Prostate gland (tissue), 2 donors: ENCODE data around the gene ARSI. TPM values are rescaled to one million over a fixed set of nuclear protein-coding genes. Genes with fewer than 3 reads are reported as not detected.
A peak's percentile ranks its signal among the peaks of the same experiment; 100 is the strongest.

ENCODE experiments used
- DNase-seq: peaks from one replicate; pipeline ENCODE4 v3.0.0-alpha.2; 2019; ENCODE audit warnings: low spot score
- H3K27ac ChIP-seq, 2 donors: fragments of 200-600 bp; sonication (generic); 2 replicates each; pipeline ENCODE4 v1.5.1; 2017 to 2019
- H3K27me3 ChIP-seq: fragments of 200-600 bp; sonication (generic); replicated peaks from 2 replicates; pipeline ENCODE4 v1.5.1; 2019; ENCODE audit not compliant: insufficient read depth
- H3K36me3 ChIP-seq, 2 donors: fragments of 200-600 bp; sonication (generic); 1 replicate in 1 of 2; 2 replicates in 1 of 2; pipeline versions ENCODE4 v1.5.1 to v1.8.1; 2017 to 2019
- H3K4me1 ChIP-seq: fragments of 200-600 bp; sonication (generic); replicated peaks from 2 replicates; pipeline ENCODE4 v1.5.1; 2019
- H3K4me3 ChIP-seq, 2 donors: fragments of 200-600 bp; sonication (generic); 2 replicates each; pipeline ENCODE4 v1.5.1; 2017 to 2019
- H3K9me3 ChIP-seq: fragments of 200-600 bp; sonication (generic); 2 replicates; pipeline ENCODE4 v1.5.1; 2017
- CTCF ChIP-seq, 4 experiments: fragments of 200-600 bp in 2 of 4; fragments of 450-650 bp in 2 of 4; sonication (generic) in 2 of 4; IDR thresholded peaks; 1 replicate in 3 of 4; 2 replicates in 1 of 4; pipeline ENCODE4 v1.5.1; 2016 to 2019; ENCODE audit warnings: antibody characterized with exemption in 4 of 4, mild to moderate bottlenecking in 2 of 4, moderate library complexity in 2 of 4
- POLR2A ChIP-seq: fragments of 450-650 bp; IDR thresholded peaks from one replicate; pipeline ENCODE4 v1.6.1; 2016; ENCODE audit warnings: antibody characterized with exemption, mild to moderate bottlenecking
- POLR2AphosphoS5 ChIP-seq: sonication (generic); formaldehyde crosslinking; IDR thresholded peaks from one replicate; pipeline ENCODE4 v1.6.1; 2017; ENCODE audit warnings: antibody characterized with exemption
- WGBS: methylation state at CpG from one replicate; pipeline ENCODE4 v1.1.5; 2018; 5-methylcytosine and 5-hydroxymethylcytosine counted together
- intact Hi-C: fragments of 100-400 bp; cut with DNase I; formaldehyde crosslinking; loops from one replicate; pipeline ENCODE4 v1.14.2; 2022
- total RNA-seq, 2 donors: library from RNA; depleted of rRNA; stranded (reverse); fragments of >200 nt; gene quantifications; one replicate each; pipeline ENCODE4 v1.1.0, GENCODE V29; 2016

Gene ARSI
- total RNA-seq, 2 donors from 2014 or later, result 1.5 to 1.6 TPM

DNA sequence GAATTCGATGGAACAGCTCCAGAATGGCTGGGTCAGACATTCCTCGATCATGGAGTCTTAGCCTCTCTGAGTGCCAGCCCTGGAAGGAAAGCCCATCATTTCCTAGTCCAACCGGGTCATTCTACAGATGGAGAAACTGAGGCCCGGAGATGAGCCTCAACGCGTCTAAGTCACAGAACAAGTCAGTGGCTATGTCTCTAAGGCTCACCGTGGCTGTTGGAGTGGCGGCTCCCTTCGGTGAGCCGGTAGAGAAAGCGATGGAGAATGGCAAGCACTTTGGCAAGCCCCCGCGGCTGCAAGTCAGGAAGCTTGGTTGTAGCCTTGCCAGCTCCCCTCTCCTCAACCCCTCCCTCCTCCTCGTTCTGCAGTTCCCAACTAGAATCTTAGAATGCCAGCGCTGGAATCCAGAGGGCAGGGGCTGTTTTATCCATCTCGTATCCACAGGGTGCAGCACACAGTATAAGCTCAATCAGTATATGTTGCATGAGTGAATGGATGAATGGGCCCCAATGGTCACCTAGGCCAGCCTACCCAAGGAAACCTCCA, 438 bp upstream of the ARSI start:
- Histone ChIP-seq H3K4me1 (peaks cover 6% of the 10 kb centered on the region), H3K36me3 (no peaks in the 10 kb centered on the region), H3K4me3 (no peak overlapping the region), H3K27ac (peak overlapping the region in 1 of 2 donors; percentile 60), H3K9me3 (no peaks in the 10 kb centered on the region), H3K27me3 (no peaks in the 10 kb centered on the region)
- intact Hi-C loops, result loop anchor here (5.0 kb wide), 1 partner anchor 49 kb away; no protein-coding TSS in a partner anchor
- DNase-seq, result no peak
- TF ChIP-seq CTCF (IDR thresholded peaks at IDR 0.05) (no peak), POLR2A (no peak), POLR2AphosphoS5 (no peak)
- 9% methylated on average over 16 of the region's 16 CpGs for WGBS

DNA sequence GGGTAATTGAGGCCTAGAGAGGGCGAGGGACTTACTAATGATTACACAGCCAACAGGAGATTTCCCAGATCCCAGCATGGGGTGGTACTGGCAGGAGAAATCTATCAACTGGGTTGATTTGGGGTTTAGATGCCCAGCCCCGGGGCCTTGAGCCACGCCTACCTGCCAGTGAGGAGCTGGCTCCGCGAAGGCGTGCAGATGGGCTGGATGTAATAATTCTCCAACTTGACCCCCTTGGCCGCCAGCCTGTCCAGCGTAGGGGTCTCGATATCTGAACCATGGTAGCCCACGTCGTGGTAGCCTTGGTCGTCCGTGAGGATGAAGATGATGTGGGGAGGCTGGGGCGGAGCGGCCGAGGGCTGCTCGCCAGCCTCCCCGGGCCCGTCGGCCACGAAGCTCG, 804 bp downstream of the ARSI start:
- WGBS, result 36% methylated on average over 20 of the region's 22 CpGs
- no peaks in the 10 kb centered on the region for H3K27me3 ChIP-seq
- no peaks in the 10 kb centered on the region for H3K9me3 ChIP-seq
- TF ChIP-seq CTCF (IDR thresholded peaks at IDR 0.05), result no peak
- no peak for TF ChIP-seq POLR2A
- no peak for TF ChIP-seq POLR2AphosphoS5
- no peak for DNase-seq
- intact Hi-C loops, result loop anchor here (5.0 kb wide), 1 partner anchor 50 kb away; no protein-coding TSS in a partner anchor
- peaks cover 6% of the 10 kb centered on the region for H3K4me1 ChIP-seq
- no peak overlapping the region for H3K27ac ChIP-seq
- H3K4me3 ChIP-seq, result peak overlapping the region; percentile 17 to 22
- no peaks in the 10 kb centered on the region for H3K36me3 ChIP-seq

DNA sequence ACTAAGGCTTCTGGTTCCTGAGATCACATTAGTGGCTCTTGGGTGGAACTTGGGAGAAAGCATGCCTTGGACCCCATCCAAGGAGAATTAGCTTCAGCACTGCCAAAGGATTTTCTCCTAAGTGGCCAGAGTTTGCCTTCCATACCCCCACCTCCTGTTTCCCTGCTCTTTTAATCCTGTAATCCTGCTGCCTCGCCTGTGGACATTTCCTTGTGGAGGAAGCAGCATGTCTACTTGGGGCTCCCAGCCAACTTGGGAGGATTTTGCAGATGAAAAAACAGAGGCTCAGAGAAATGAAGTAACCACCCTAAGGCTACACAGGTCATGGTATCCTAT, 1.6 kb downstream of the ARSI start:
- no peak for DNase-seq
- Histone ChIP-seq H3K27ac (no peak overlapping the region), H3K9me3 (no peaks in the 10 kb centered on the region), H3K36me3 (no peaks in the 10 kb centered on the region), H3K27me3 (no peaks in the 10 kb centered on the region), H3K4me1 (peaks cover 6% of the 10 kb centered on the region), H3K4me3 (no peak overlapping the region)
- intact Hi-C loops, result loop anchor here (5.0 kb wide), 1 partner anchor 51 kb away; no protein-coding TSS in a partner anchor
- WGBS, result 65% methylated on average over 1 of the region's 1 CpG
- TF ChIP-seq CTCF (IDR thresholded peaks at IDR 0.05), result no peak
- no peak for TF ChIP-seq POLR2AphosphoS5

- Histone ChIP-seq H3K4me1 (peaks cover 6% of the 10 kb centered on the region), H3K27ac (no peak overlapping the region), H3K9me3 (no peaks in the 10 kb centered on the region), H3K36me3 (no peaks in the 10 kb centered on the region), H3K27me3 (no peaks in the 10 kb centered on the region), H3K4me3 (no peak overlapping the region)
- TF ChIP-seq CTCF (IDR thresholded peaks at IDR 0.05), result no peak
- no peak for TF ChIP-seq POLR2AphosphoS5
- TF ChIP-seq POLR2A, result no peak
- intact Hi-C loops, result loop anchor here (5.0 kb wide), 1 partner anchor 52 kb away; no protein-coding TSS in a partner anchor
- 76% methylated on average over 13 of the region's 13 CpGs for WGBS
- DNase-seq, result no peak
Observed at GRCh38 chr5:150300496-150301169, 2.1 kb downstream of the ARSI start.
